Right atrium auricular region (tissue), 2 donors: ENCODE data around the gene PRIMA1. TPM values are rescaled to one million over a fixed set of nuclear protein-coding genes. Genes with fewer than 3 reads are reported as not detected.

Experiments used
- DNase-seq: peaks from one replicate; pipeline ENCODE4 v3.0.0-alpha.2; 2019; ENCODE audit warnings: low spot score
- H3K27ac ChIP-seq, 2 donors: fragments of 200-600 bp; sonication (generic); 1 replicate in 1 of 2; 2 replicates in 1 of 2; pipeline ENCODE4 v1.5.1; 2016 to 2019
- H3K27me3 ChIP-seq, 2 donors: fragments of 200-600 bp; sonication (generic); one replicate each; pipeline versions ENCODE4 v1.5.1 to v1.6.0; 2017 to 2019
- H3K36me3 ChIP-seq: fragments of 200-600 bp; sonication (generic); one replicate; pipeline ENCODE4 v1.5.1; 2016
- H3K4me1 ChIP-seq, 2 donors: fragments of 200-600 bp; sonication (generic); one replicate each; pipeline versions ENCODE4 v1.5.1 to v1.6.0; 2017 to 2019
- H3K4me3 ChIP-seq, 2 donors: fragments of 200-600 bp; sonication (generic); 1 replicate in 1 of 2; 2 replicates in 1 of 2; pipeline ENCODE4 v1.5.1; 2017 to 2019; ENCODE audit warnings: mild to moderate bottlenecking in 1 of 2, moderate library complexity in 1 of 2
- H3K9me3 ChIP-seq, 2 donors: fragments of 200-600 bp; sonication (generic); one replicate each; pipeline ENCODE4 v1.5.1; 2019
- total RNA-seq, 2 donors: library from RNA; depleted of rRNA; stranded (reverse); fragments of >200 nt; gene quantifications; one replicate each; pipeline ENCODE4 v1.1.0, GENCODE V29; 2016
- TF ChIP-seq, protein P1 (sequence below), 2 donors: fragments of 200-600 bp; sonication (generic); IDR thresholded peaks; one replicate each; pipeline ENCODE4 v1.5.1; 2019; ENCODE audit warnings: antibody characterized with exemption in 2 of 2

The PRIMA1 gene
- total RNA-seq, 2 donors from 2014 or later: 2.2 to 4.1 TPM

DNA sequence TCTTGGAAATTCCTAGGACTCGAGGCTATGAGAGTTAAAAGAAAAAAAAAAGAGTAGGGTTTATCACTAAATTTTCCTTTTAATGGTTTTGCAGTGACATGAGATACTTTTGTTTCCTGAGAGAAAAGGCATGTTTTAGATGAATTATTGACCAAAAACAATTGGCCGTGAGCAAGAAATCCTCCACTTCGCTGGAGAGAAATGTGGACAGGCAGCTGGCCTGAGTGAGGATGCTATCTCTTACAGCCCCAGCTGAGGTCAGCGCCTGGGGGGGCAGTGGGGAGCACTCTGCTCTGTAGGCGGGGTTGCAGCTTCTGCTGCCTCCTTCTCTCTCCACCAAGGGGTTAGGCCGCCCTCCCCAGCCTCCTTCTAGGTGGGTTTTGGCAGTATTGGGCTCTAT lies 54.7 kb downstream of the PRIMA1 start:
- TF ChIP-seq, protein P1, sequence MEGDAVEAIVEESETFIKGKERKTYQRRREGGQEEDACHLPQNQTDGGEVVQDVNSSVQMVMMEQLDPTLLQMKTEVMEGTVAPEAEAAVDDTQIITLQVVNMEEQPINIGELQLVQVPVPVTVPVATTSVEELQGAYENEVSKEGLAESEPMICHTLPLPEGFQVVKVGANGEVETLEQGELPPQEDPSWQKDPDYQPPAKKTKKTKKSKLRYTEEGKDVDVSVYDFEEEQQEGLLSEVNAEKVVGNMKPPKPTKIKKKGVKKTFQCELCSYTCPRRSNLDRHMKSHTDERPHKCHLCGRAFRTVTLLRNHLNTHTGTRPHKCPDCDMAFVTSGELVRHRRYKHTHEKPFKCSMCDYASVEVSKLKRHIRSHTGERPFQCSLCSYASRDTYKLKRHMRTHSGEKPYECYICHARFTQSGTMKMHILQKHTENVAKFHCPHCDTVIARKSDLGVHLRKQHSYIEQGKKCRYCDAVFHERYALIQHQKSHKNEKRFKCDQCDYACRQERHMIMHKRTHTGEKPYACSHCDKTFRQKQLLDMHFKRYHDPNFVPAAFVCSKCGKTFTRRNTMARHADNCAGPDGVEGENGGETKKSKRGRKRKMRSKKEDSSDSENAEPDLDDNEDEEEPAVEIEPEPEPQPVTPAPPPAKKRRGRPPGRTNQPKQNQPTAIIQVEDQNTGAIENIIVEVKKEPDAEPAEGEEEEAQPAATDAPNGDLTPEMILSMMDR (IDR thresholded peaks at IDR 0.05): no peak
- DNase-seq: no peak
- H3K4me1 ChIP-seq: no peaks in the 10 kb centered on the region
- H3K9me3 ChIP-seq: no peaks in the 10 kb centered on the region
- H3K36me3 ChIP-seq: no peaks in the 10 kb centered on the region
- H3K27ac ChIP-seq: no peak overlapping the region
- H3K4me3 ChIP-seq: no peak overlapping the region
- H3K27me3 ChIP-seq: no peaks in the 10 kb centered on the region

- Histone ChIP-seq H3K4me3 (no peak overlapping the region), H3K9me3 (no peaks in the 10 kb centered on the region), H3K36me3 (no peaks in the 10 kb centered on the region), H3K27ac (no peak overlapping the region), H3K27me3 (no peaks in the 10 kb centered on the region), H3K4me1 (no peaks in the 10 kb centered on the region)
- TF ChIP-seq, protein P1 (IDR thresholded peaks at IDR 0.05): no peak
- DNase-seq: no peak
Measured at GRCh38 chr14:93733231-93733630, 55.1 kb downstream of the PRIMA1 start.

DNA sequence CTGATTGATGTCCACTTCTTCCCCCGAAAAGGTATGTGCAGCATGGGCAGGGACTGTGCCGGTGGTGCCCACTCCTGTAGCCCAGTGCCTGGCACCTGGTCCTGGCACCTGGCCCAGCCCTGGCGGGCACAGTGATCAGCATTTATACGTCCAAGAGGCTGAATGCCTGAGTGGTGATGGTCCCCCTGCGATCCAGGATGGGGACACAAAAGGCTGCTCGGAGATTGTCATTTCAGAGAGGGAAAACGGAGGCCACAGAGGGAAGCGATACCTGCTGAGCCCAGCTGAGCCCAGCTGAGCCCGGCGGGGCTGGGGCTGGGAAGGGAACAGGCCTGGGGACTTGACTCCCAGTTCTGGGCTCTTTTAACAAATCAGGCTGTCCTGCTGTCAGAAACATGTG lies 55.8 kb downstream of the PRIMA1 start:
- no peak for DNase-seq
- TF ChIP-seq, protein P1 (IDR thresholded peaks at IDR 0.05): no peak
- no peaks in the 10 kb centered on the region for H3K9me3 ChIP-seq
- H3K27me3 ChIP-seq: no peaks in the 10 kb centered on the region
- H3K4me1 ChIP-seq: no peaks in the 10 kb centered on the region
- no peak overlapping the region for H3K27ac ChIP-seq
- H3K36me3 ChIP-seq: no peaks in the 10 kb centered on the region
- no peak overlapping the region for H3K4me3 ChIP-seq

- TF ChIP-seq, protein P1 (IDR thresholded peaks at IDR 0.05): no peak
- no peak overlapping the region for H3K27ac ChIP-seq
- no peaks in the 10 kb centered on the region for H3K36me3 ChIP-seq
- no peaks in the 10 kb centered on the region for H3K9me3 ChIP-seq
- H3K4me1 ChIP-seq: no peaks in the 10 kb centered on the region
- no peak overlapping the region for H3K4me3 ChIP-seq
- no peak for DNase-seq
- H3K27me3 ChIP-seq: no peaks in the 10 kb centered on the region
Measured at GRCh38 chr14:93731753-93732152, 56.5 kb downstream of the PRIMA1 start.

- Histone ChIP-seq H3K4me1 (no peaks in the 10 kb centered on the region), H3K4me3 (no peak overlapping the region), H3K36me3 (no peaks in the 10 kb centered on the region), H3K27ac (no peak overlapping the region), H3K9me3 (no peaks in the 10 kb centered on the region), H3K27me3 (no peaks in the 10 kb centered on the region)
- no peak for DNase-seq
- TF ChIP-seq, protein P1 (IDR thresholded peaks at IDR 0.05): no peak
Measured at GRCh38 chr14:93729993-93730392, 58.3 kb downstream of the PRIMA1 start.

DNA sequence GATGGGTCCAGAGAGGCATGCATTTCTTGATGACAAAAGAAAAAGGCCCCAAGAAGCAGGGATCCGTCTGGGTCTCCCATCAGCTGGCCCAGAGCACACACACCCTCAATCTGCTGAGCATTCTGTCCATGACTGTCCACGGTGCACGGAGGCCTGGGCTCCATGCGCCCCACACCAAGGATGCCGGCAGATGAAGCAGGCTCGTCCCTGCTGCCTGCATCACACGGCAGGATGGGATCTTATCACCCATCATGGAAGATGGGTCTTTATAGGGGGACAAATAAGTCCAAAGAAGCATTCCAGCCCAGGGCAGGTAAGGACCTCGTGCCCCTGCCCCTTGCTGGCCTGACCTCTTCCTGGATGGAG lies 59.7 kb downstream of the PRIMA1 start:
- H3K4me1 ChIP-seq: no peaks in the 10 kb centered on the region
- H3K36me3 ChIP-seq: no peaks in the 10 kb centered on the region
- TF ChIP-seq, protein P1 (IDR thresholded peaks at IDR 0.05): no peak
- no peak overlapping the region for H3K27ac ChIP-seq
- DNase-seq: no peak
- no peaks in the 10 kb centered on the region for H3K9me3 ChIP-seq
- no peaks in the 10 kb centered on the region for H3K27me3 ChIP-seq
- H3K4me3 ChIP-seq: no peak overlapping the region
